K562 (cell line): ENCODE results near the gene MRPS10. TPM values are rescaled to one million over a fixed set of nuclear protein-coding genes. Genes with fewer than 3 reads are reported as not detected.

ENCODE experiments used
- ATAC-seq: fragments of 200-7000 bp; cut with Tn5 transposase; 3 replicates; pipeline ENCODE4 v1.9.1; 2020; ENCODE audit warnings: moderate library complexity
- BruUV-seq: library from RNA; stranded (reverse); fragments of 400-500 nt; replicated peaks from 2 replicates; lab custom pipeline; 2021; lab: Mats Ljungman, UMichigan
- CTCF ChIA-PET: fragments of 300-600 bp; formaldehyde crosslinking; extraction: SDS; loops from one replicate; lab custom pipeline; 2021; ENCODE audit warnings: low intra/inter-chr PET ratio; lab: Yijun Ruan, JAX
- POLR2A ChIA-PET: fragments of 300-600, 350-650 bp; sonication (Branson Sonifier 250); formaldehyde crosslinking; extraction: SDS; loops from one replicate; lab custom pipeline; 2021; ENCODE audit warnings: antibody characterized with exemption, inconsistent platforms; lab: Yijun Ruan, JAX
- DNase-seq, 4 experiments: peaks; one replicate each; pipeline versions ENCODE4 v3.0.0 to v3.0.0-alpha.2; 2011 to 2018; ENCODE audit warnings: low spot score in 3 of 4, mixed read lengths in 3 of 4; ENCODE audit errors: extremely low read depth in 1 of 4
- FAIRE-seq: peaks from 2 replicates; lab custom pipeline; 2011; peaks lifted over from hg19 to GRCh38; lab: Jason Lieb, UNC
- H2AFZ ChIP-seq: 2 replicates; pipeline ENCODE4 v1.6.0; 2011; ENCODE audit warnings: low read depth, low read length, control low read depth, inconsistent platforms
- H3K27ac ChIP-seq: fragments of 200-600 bp; 3 replicates; pipeline ENCODE4 v1.8.0; 2011; ENCODE audit warnings: low read depth, mild to moderate bottlenecking, control low read depth, inconsistent platforms, low read length, moderate library complexity, mixed read lengths; ENCODE audit errors: extremely low read depth
- H3K27me3 ChIP-seq, 2 experiments: fragments of 300-600 bp in 1 of 2; 2 replicates in 1 of 2; 3 replicates in 1 of 2; pipeline versions ENCODE4 v1.6.0 to v1.8.0; 2011; ENCODE audit warnings: inconsistent platforms in 2 of 2, low read length in 2 of 2, mild to moderate bottlenecking in 1 of 2, mixed read lengths in 1 of 2, moderate library complexity in 1 of 2; ENCODE audit not compliant: control insufficient read depth in 2 of 2, insufficient read depth in 2 of 2
- H3K36me3 ChIP-seq: fragments of 300-600 bp; 3 replicates; pipeline ENCODE4 v1.8.0; 2011; ENCODE audit warnings: mild to moderate bottlenecking, low read length, inconsistent platforms; ENCODE audit not compliant: control insufficient read depth, insufficient read depth
- H3K4me1 ChIP-seq, 2 experiments: fragments of 200-600 bp in 1 of 2; replicated peaks in 1 of 2; 2 replicates in 1 of 2; 3 replicates in 1 of 2; pipeline versions ENCODE4 v1.5.1 to v1.8.0; 2011; ENCODE audit warnings: inconsistent platforms in 2 of 2, low read length in 2 of 2, mild to moderate bottlenecking in 1 of 2, mixed read lengths in 1 of 2, moderate library complexity in 1 of 2; ENCODE audit not compliant: control insufficient read depth in 2 of 2, insufficient read depth in 2 of 2
- H3K4me2 ChIP-seq: 2 replicates; pipeline ENCODE4 v1.6.1; 2011; ENCODE audit warnings: low read length, control low read depth, inconsistent platforms, mixed read lengths; ENCODE audit not compliant: insufficient read depth
- H3K4me3 ChIP-seq: fragments of 200-600 bp; sonication (generic), shearing (Covaris generic); 2 replicates; pipeline ENCODE4 v1.5.1; 2016; ENCODE audit warnings: control low read depth, inconsistent platforms
- H3K79me2 ChIP-seq: fragments of 200-600 bp; 3 replicates; pipeline ENCODE4 v1.8.0; 2011; ENCODE audit warnings: low read length, inconsistent platforms; ENCODE audit not compliant: control insufficient read depth, insufficient read depth
- H3K9ac ChIP-seq, 2 experiments: 2 replicates each; pipeline versions ENCODE4 v1.6.0 to v1.6.1; 2011; ENCODE audit warnings: low read depth in 2 of 2, low read length in 2 of 2, control low read depth in 1 of 2, inconsistent platforms in 1 of 2, mild to moderate bottlenecking in 1 of 2, mixed read lengths in 1 of 2; ENCODE audit not compliant: insufficient read depth in 1 of 2
- H3K9me1 ChIP-seq: one replicate; pipeline ENCODE4 v1.6.0; 2011; ENCODE audit warnings: inconsistent platforms, mild to moderate bottlenecking, low read length, moderate library complexity; ENCODE audit not compliant: control insufficient read depth, insufficient read depth
- H3K9me3 ChIP-seq: replicated peaks from 2 replicates; pipeline ENCODE4 v1.5.1; 2011; ENCODE audit warnings: low read depth, low read length, inconsistent platforms; ENCODE audit not compliant: control insufficient read depth, insufficient read depth
- H4K20me1 ChIP-seq: replicated peaks from 2 replicates; pipeline ENCODE4 v1.6.1; 2011; ENCODE audit warnings: low read length, inconsistent platforms, mixed read lengths; ENCODE audit not compliant: control insufficient read depth, insufficient read depth
- BDP1 ChIP-seq: IDR thresholded peaks from 3 replicates; pipeline ENCODE4 v1.6.1; 2011; ENCODE audit not compliant: insufficient read length, insufficient read depth
- TFE3 ChIP-seq: fragments of 450-650 bp; formaldehyde crosslinking; IDR thresholded peaks from 2 replicates; pipeline ENCODE4 v1.4.0; 2020; ENCODE audit warnings: mild to moderate bottlenecking, mixed read lengths
- ZKSCAN1 ChIP-seq: fragments of 150-350 bp; IDR thresholded peaks from 2 replicates; pipeline ENCODE4 v1.6.1; 2016; ENCODE audit warnings: low read depth, low read length
- WGBS: fragments of 100-300 bp; shearing (Covaris generic); methylation state at CpG from one replicate; pipeline ENCODE4 v1.1.6; 2016; ENCODE audit warnings: low coverage, mixed read lengths; ENCODE audit not compliant: insufficient coverage; ENCODE audit errors: missing lambda C conversion rate; 5-methylcytosine and 5-hydroxymethylcytosine counted together
- in situ Hi-C: fragments of 300-500 bp; cut with MboI; formaldehyde crosslinking; loops from 4 replicates; pipeline ENCODE4 v1.15.0; 2018; ENCODE audit warnings: inconsistent platforms, mixed read lengths
- intact Hi-C: fragments of 100-400 bp; cut with micrococcal nuclease; formaldehyde crosslinking; loops from 2 replicates; pipeline ENCODE4 v1.14.2; 2022
- polyA plus RNA-seq, 8 experiments: library from polyadenylated mRNA; depleted of rRNA in 4 of 8; stranded (reverse) in 5 of 8; unstranded in 3 of 8; fragments of >200 nt; fragmentation: Nextera tagmentation in 2 of 8; fragmentation: Illumina TruSeq in 1 of 8; extraction: Ambion mirVana in 2 of 8; extraction: Trizol in 1 of 8; gene quantifications; 2 replicates each; pipeline versions ENCODE4 v1.2.1 to v1.2.3, GENCODE V29; 2011 to 2014; ENCODE audit warnings: inconsistent platforms in 1 of 8, missing spikeins in 1 of 8
- total RNA-seq, 7 experiments: library from RNA; depleted of rRNA in 6 of 7; stranded (reverse); fragments of >200 nt in 6 of 7; fragmentation: Illumina TruSeq in 2 of 7; extraction: Trizol in 2 of 7; gene quantifications; 2 replicates each; pipeline versions ENCODE4 v1.2.1 to v1.2.3, GENCODE V29; 2011 to 2021; ENCODE audit warnings: low replicate concordance in 1 of 7

The MRPS10 gene
- total and polyA plus RNA-seq, 9 of the 15 experiments (the other 6 are each of a cell fraction or from before 2014, with no cell fraction given): 48.6 to 166 (median 93.7) TPM

DNA sequence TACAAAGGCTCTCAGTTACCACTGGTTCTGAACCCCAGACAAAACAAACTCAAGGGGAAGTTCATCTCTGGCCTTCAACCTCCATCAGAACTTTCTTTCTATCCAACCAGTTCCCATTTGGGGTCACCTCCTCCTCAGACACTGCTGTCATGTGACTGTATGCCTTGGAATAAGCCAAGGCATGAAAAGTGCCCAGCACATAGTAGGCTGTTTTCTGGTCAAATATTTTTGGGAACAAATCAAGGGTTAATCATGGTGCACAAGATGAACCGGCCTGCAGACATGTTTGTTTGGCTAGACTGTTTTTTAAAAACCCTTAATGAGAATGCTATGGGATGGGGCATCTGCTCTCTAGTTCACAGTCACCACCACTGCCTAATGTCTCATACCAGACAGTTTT is 48.9 kb upstream of the MRPS10 start:
- FAIRE-seq: no peak
- CTCF ChIA-PET: no interaction called here
- intact Hi-C loops: loop anchor here (10.0 kb wide), 1 partner anchor 458 kb away; the partner anchor contains the start of gene PRPH2

More for the DNA sequence above, 48.9 kb upstream of the MRPS10 start:
- POLR2A ChIA-PET: interaction anchor here (0.6 to 1.2 kb wide), 2 partner anchors 12 to 20 kb away, joined by 3 to 5 read pairs; no protein-coding TSS in a partner anchor
- Histone ChIP-seq H3K9me1 (no peaks in the 10 kb centered on the region), H3K4me1 (peaks cover 0 to 6% of the 10 kb centered on the region in 2 experiments; a peak in 2 of 5 replicates), H3K79me2 (no peaks in the 10 kb centered on the region), H3K9ac (no peak overlapping the region), H3K9me3 (no peaks in the 10 kb centered on the region), H3K4me3 (no peak overlapping the region), H4K20me1 (no peaks in the 10 kb centered on the region; the same call in 1 of the 2 replicates), H3K36me3 (no peaks in the 10 kb centered on the region), H3K27me3 (peaks cover 47 to 54% of the 10 kb centered on the region in 2 experiments), H2AFZ (no peak overlapping the region), H3K27ac (no peak overlapping the region), H3K4me2 (no peak overlapping the region)
- 0% methylated on average over 1 of the region's 1 CpG for WGBS
- no peak for ATAC-seq
- DNase-seq: no peak
- TF ChIP-seq TFE3 (CRISPR knock-in tag): 0 out of 2 replicates have a peak, but pooled peaks have one; percentile 5
- no peak for TF ChIP-seq BDP1
- peak; percentile 95 for TF ChIP-seq ZKSCAN1
- in situ Hi-C loops: no loop called here
- BruUV-seq: no TSS peak
